ENCODE measurements around the gene YIF1A.

GRCh38 chr11:66317723-66318599 lies 29.0 kb upstream of the YIF1A start:
- no peak for TF ChIP-seq TAF1 (IDR thresholded peaks at IDR 0.05; ENCODE audit: borderline replicate concordance, low read depth, low read length)
- no peak for TF ChIP-seq POLR2A (IDR thresholded peaks at IDR 0.05; ENCODE audit: low read depth, low read length)
- no peak for TF ChIP-seq POLR2AphosphoS5 (IDR thresholded peaks at IDR 0.05; ENCODE audit: low read depth, low read length)

Data from GM12892 (cell line).